Activated T-helper 9 cell treated with anti-CD3 and anti-CD28 coated beads, Interleukin-2, amount 50 U/mL, for 16 hours (primary cell): ENCODE data around the gene GRID1.

Experiments used
- DNase-seq: peaks from one replicate; pipeline ENCODE4 v3.0.0-alpha.2; 2020; ENCODE audit warnings: low read depth

Gene GRID1

DNA sequence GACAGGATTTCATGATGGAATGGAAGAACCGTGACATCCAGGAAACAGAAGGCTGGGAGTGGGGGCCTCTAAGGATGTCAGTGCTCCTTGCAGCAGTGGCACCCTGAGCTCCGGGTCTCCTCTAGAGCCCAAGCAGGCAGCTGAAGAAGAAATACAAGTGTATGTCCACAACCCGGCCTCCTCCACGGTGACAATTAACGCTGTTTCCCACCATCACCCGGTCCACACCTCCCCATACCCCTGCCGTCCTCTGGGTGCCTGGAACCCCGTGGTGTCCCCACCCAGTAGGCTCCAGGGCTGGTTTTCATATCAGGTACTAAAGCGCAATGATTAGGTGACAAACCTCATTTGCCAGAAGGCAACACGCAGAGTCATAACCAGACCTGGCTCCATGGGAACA is 30.3 kb downstream of the GRID1 start:
- no peak for DNase-seq

GRCh38 chr10:86335831-86336230 is 30.8 kb downstream of the GRID1 start:
- DNase-seq, result no peak

DNA sequence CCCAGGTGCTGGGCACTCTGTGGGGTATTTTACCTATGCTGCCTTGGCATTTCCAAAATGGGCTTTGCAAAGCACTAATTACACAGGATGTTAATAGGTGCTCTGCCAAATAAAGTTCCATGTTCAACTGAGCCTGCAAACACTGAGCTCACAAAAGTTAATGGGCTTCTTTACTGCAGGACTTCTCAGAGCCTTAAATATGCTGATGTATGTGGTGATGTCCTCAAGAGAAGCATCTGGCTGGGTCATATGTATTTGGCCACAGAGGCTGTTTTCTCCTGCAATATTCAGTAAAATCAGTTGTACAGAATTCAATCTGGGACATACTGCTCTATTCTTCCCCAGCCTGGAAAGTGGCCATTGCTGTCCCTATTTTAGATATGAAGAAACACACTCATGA is 31.3 kb downstream of the GRID1 start:
- no peak for DNase-seq

GRCh38 chr10:86334488-86335085 is 32.0 kb downstream of the GRID1 start:
- DNase-seq, result no peak

DNA sequence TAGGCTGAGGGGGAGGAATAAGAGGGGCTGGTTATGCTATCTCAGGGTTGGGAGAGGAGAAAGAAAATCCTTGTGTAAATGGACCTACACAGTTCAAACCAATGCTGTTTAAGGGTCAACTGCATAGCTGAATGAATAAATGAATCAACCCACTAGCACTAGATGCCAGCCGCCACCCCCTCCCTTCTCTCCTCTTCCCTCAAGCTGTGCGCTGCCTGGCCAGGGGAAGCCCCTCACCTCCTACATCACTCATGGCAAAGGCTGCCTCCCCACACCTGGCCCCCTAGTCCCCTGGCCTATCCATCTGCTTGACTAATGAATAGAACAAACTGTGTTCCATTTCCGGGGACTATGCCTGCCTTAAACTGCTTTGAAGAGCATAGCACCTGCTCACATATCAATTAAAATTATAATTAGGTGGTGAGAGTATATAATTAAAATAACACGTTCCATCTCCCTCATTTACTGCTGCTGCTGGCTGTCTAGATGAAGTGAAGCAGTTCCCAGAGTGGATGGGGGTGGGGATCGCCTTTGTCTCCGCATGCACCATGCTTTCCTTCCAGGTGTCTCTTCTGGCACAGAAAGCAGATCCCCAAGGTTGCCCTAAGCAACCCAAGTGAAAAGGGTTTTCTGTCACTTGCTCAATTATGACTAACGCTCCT is 32.6 kb downstream of the GRID1 start:
- DNase-seq, result no peak

DNA sequence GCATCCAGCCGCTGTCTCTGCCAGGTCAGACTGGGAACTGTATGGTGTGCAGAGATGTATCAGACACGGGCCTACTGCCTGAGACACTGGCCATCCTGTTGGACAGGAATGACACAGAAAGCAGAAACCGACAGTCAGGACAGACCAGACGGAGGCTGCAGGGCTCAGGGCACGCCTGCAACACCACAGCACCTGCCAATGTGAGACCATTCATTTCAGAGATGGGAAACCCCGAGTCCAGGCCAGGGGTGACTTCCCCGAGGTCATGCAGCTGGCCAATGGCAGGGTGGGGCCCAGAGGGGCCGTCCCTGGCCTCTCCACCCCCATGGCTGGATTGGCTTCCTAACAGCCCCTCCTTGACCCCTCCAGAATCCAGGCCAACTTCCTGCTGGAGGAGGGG is 34.7 kb downstream of the GRID1 start:
- no peak for DNase-seq

GRCh38 chr10:86330778-86331763 is 35.5 kb downstream of the GRID1 start:
- DNase-seq, result no peak

- no peak for DNase-seq
Measured at GRCh38 chr10:86329896-86330680, 36.5 kb downstream of the GRID1 start.

- no peak for DNase-seq
Measured at GRCh38 chr10:86329093-86329710, 37.4 kb downstream of the GRID1 start.

GRCh38 chr10:86327954-86328725 is 38.5 kb downstream of the GRID1 start:
- no peak for DNase-seq

GRCh38 chr10:86325158-86325557 is 41.4 kb downstream of the GRID1 start:
- DNase-seq, result no peak

- DNase-seq, result no peak
Measured at GRCh38 chr10:86321568-86321967, 45.0 kb downstream of the GRID1 start.

GRCh38 chr10:86319676-86320075 is 46.9 kb downstream of the GRID1 start:
- no peak for DNase-seq

DNA sequence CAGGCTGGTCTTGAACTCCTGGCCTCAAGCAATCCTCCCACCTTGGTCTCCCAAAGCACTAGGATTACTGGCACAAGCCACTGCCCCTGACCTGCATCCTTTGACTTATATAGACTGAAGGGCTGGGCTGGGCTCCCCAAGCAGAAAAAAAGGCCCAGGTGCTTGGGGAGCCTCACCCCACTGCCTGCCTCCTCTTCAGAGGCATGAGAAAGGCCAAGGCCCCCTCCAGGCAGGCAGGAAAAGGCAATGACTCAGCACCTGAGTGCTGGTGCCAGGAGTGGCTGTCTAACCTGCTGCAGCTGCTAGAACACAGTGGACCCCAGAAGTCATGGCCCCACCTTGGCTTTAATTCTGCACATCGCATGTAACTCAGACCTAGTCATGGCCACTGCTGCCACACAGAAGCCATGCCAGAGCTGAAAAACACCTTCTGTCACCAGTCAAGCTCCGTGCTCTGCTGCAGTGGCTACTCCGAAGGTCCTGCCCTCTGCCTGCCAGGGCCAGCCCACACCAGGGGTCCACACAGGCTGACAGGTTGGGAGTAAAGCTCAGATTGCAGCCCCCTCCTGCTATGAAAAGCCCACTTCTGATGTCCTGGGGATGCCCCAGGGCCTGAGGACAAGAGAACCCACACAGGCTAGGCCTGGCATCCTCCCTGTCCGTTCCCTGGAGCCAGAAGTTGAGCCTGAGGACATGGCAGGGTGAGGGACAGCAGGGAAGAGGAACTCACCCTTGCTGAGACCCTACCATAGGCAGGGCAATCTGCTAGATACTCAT is 48.5 kb downstream of the GRID1 start:
- no peak for DNase-seq

DNA sequence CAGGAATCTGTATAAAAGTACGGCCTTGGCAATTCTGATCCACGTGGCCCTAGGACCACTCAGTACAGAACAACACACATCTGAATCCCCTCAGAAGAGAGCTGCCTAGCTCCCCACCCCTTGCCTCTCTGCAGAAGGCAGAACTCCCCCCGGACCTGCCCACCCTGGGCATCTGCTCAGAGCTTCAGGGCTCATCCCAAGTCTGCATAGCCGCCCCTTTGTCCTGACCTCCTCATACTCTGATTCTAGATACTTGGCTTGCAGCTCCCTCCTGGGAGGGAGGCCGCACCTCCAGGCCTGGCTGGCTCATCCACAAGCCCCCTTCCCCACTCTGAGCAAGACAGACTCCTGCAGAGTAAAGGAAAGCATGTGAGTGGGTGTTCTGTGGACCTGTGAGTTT is 49.6 kb downstream of the GRID1 start:
- no peak for DNase-seq

DNA sequence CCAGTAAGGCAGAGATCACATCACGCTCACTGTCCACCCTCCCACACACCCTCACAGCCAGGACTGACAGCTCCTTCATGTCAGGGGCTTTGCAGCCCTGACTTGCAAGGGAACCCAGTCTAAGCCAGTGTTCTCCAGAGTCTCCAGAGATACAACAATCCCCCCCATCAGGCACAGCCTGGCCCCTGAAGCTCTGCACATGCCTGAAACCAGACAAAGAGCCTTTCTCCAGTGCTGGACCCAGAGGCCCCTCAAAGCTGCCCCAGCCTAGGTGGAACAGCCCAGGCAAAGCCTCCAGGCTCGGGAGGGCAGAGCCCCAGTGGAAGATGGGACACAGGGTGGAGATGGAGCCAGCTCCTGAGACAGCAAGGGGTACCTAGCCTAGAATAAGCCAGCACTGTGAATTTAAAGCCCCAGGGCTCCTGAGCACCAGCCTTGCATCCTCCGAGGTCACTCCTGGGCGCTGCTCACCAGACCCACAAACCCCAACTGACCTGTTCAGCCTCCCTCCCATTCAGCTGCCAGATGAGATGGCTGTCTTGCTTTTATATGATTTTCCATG is 50.2 kb downstream of the GRID1 start:
- DNase-seq, result no peak

- no peak for DNase-seq
Measured at GRCh38 chr10:86315549-86315942, 51.0 kb downstream of the GRID1 start.

DNA sequence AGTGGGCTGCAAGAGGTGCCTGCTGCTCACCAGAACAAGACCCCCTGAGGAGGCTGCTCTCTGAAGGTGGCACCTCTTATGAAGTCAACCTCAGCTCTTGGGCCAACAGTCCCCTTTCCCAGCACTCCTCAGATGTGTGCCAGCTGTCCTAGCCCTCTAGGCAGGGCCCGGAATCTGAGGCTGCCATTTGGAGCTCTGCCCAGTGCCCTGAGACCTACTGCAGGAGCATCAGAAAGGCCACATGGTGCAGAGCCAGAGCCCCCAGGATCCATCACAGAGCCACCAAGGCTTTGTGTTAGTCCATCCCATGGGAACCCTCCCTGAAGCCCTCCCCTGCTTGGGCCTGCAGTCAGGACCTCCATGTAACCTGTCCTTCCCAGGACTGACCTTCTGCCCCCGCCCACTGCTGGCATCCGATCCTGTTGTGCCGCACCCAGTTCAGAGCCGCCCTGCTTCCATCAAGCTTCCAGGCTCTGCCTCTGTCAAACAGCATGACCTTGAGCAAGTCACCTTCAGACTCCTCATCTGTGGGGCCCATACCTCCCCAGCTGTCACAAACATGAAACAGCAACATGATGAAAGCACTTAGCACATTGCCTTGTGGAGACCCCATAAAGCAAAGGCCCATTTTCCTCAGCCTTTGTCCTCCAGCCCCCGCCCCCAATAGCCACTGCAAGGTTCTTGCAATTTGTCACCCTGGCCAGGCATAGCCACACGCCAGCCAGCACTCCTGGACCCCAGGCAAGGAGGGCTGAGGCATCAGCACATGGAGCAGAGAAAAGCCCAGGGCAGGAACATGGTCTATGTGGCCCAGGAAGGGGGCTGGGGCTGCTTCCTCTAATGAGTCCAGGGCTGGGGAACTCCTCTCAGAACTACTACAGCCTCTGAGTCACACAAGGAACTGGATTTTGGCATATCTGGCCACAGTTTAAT is 51.7 kb downstream of the GRID1 start:
- no peak for DNase-seq

DNA sequence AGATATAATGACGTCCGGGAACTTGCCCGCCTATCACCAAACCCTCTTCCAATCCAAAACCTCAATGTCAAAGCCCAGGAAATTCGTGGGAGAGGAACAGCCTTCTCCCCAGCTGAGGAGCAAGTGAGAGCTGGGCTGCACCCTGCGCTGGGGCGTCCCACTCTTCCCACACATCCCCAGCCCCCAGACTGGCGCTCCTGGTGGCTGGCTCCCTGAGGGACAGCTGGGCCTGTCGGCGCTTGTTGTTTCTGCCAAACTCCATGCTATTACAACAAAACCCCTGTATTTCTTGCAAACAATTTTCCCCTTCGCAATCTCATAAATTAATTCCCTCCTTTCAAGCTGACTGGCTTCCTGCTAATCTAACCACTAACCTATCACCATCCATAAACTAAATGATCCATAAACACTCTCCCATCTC is 53.0 kb downstream of the GRID1 start:
- no peak for DNase-seq
